Measurements from ENCODE around the gene RXRA. TPM values are rescaled to one million over a fixed set of nuclear protein-coding genes. Genes with fewer than 3 reads are reported as not detected.
A peak's percentile ranks its signal among the peaks of the same experiment; 100 is the strongest.

Gene RXRA
- total RNA-seq, 3 donors from 2014 or later = 31.0 to 63.0 (median 31.5) TPM

GRCh38 chr9:134286471-134287245 lies 39.6 kb upstream of the RXRA start:
- H3K27me3 ChIP-seq = no peaks in the 10 kb centered on the region
- no peak overlapping the region for H3K4me3 ChIP-seq
- H3K4me1 ChIP-seq = peaks cover 6 to 22% of the 10 kb centered on the region in 2 donors
- H3K36me3 ChIP-seq = no peaks in the 10 kb centered on the region
- no peaks in the 10 kb centered on the region for H3K9me3 ChIP-seq
- H3K27ac ChIP-seq = peak overlapping the region; percentile 77 to 82
- peak; percentile 74 to 75 for DNase-seq (ENCODE audit: low spot score in 2 of 2)
- intact Hi-C loops (cut with DNase I; ENCODE audit: low total_unique reads) = no loop called here
- TF ChIP-seq CTCF (IDR thresholded peaks at IDR 0.05) (peak in 1 of 3 donors; percentile 21), POLR2AphosphoS5 (IDR thresholded peaks at IDR 0.05) (no peak)

DNA sequence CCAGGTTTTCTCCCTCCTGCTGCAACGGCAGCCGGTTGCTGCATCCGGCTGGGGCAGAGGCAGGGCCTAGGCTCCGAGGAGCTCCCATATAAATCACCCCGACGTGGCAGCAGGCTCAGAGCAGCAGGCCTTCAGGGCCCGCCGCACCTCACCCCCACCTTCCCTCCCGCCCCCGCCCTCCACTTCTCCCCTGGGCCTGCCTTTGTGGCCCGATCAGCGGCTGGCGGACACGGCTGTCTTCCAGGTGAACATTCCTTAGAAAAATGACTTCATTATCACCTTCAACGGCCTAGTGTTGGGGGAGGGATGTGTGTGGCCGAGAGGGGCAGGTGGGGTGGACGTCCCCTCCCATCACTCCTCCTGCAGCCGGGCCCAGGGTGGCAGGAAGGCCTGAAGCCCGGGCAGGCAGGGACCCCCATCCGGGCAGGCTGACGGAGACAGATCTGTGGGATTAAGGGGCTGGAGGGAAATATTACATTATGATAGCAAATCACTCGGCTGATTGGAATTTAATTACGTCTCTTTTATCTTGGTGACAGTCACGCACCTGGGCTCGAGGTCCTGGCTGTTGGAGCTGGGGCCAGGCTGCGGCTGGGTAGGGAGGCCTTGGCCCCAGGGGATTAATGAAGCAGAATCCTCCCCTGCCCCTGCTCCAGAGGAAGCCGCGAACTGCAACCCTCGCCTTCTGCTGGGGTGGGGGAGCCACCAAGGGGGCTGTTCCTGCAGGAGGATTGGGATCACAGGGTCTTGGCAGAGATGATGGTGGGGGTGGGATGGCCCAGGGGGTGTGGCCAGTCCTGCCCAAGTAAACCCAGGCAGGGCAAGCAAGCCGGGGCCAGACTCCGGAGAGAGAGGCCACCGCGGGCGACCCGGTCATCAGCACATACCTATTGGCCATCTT lies 38.4 kb upstream of the RXRA start:
- intact Hi-C loops (cut with DNase I; ENCODE audit: low total_unique reads) = no loop called here
- peak overlapping the region; percentile 77 to 82 for H3K27ac ChIP-seq
- H3K9me3 ChIP-seq = no peaks in the 10 kb centered on the region
- no peak overlapping the region for H3K4me3 ChIP-seq
- no peak for TF ChIP-seq POLR2A (IDR thresholded peaks at IDR 0.05)
- no peak for TF ChIP-seq POLR2AphosphoS5 (IDR thresholded peaks at IDR 0.05)
- no peak for TF ChIP-seq CTCF (IDR thresholded peaks at IDR 0.05)
- no peaks in the 10 kb centered on the region for H3K36me3 ChIP-seq
- no peaks in the 10 kb centered on the region for H3K27me3 ChIP-seq
- peaks cover 6 to 22% of the 10 kb centered on the region in 2 donors for H3K4me1 ChIP-seq
- DNase-seq (ENCODE audit: low spot score in 2 of 2) = no peak

DNA sequence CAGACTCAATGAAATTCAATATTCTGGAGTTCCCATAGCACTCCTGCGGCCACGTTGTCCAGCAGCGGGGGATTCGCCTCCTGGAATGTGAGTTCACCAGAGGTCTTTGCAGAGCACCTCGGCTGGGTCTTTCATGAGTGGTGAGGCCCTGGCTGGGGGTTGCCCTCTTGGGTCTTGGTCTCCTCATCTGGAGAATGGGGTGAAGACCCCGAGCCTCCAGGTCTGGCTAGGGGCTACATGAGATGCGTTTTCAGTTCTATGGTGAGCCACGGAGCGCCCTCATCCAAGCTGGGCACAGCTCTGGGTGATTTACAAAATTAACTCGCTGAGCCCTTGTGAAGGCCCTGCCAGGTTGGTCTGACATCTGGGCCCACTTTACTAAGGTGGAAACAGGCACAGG lies 37.5 kb upstream of the RXRA start:
- peaks cover 8 to 17% of the 10 kb centered on the region in 2 donors for H3K4me1 ChIP-seq
- no peak overlapping the region for H3K27ac ChIP-seq
- H3K27me3 ChIP-seq = no peaks in the 10 kb centered on the region
- intact Hi-C loops (cut with DNase I; ENCODE audit: low total_unique reads) = no loop called here
- TF ChIP-seq POLR2A (IDR thresholded peaks at IDR 0.05) (no peak), POLR2AphosphoS5 (IDR thresholded peaks at IDR 0.05) (no peak), CTCF (IDR thresholded peaks at IDR 0.05) (no peak)
- no peaks in the 10 kb centered on the region for H3K36me3 ChIP-seq
- H3K4me3 ChIP-seq = no peak overlapping the region
- DNase-seq (ENCODE audit: low spot score in 2 of 2) = no peak
- H3K9me3 ChIP-seq = no peaks in the 10 kb centered on the region

DNA sequence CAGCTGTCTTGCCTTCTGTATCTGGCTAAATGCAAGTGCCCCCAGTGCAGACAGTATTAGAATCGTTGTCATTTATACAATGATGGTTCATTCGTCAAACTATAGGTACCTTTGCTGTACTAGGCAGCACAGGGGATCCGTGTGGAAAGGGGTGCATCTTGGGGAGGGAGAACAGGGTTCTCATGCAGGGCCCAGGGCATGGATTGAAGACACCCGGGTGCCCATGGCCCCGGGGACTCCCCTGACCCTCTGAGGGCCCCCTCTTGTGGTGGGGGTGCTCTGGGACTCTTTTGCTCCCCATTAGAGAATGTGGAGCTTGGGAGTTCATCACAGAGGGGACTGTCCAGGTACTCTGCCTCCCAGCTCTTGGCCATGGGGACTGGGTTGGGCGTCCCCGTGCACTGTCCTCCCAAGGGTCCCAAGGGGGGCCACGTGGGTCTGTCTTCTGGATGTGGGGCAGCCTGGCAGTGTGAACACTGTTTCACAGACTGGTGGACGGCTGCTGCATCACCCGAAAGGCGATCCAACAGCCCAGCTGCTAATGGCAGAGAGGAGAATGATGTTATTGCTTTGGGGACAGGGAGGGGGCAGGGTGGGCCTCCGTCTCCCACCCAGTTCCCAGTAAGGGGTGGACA lies 36.9 kb upstream of the RXRA start:
- peaks cover 4 to 15% of the 10 kb centered on the region in 2 donors for H3K4me1 ChIP-seq
- no peaks in the 10 kb centered on the region for H3K36me3 ChIP-seq
- TF ChIP-seq POLR2A (IDR thresholded peaks at IDR 0.05) (no peak), CTCF (IDR thresholded peaks at IDR 0.05) (no peak), POLR2AphosphoS5 (IDR thresholded peaks at IDR 0.05) (no peak)
- no peak overlapping the region for H3K27ac ChIP-seq
- H3K4me3 ChIP-seq = no peak overlapping the region
- no peaks in the 10 kb centered on the region for H3K9me3 ChIP-seq
- H3K27me3 ChIP-seq = no peaks in the 10 kb centered on the region
- intact Hi-C loops (cut with DNase I; ENCODE audit: low total_unique reads) = no loop called here
- no peak for DNase-seq (ENCODE audit: low spot score in 2 of 2)
